ENCODE measurements around the gene NBAS. TPM values are rescaled to one million over a fixed set of nuclear protein-coding genes. Genes with fewer than 3 reads are reported as not detected.

NBAS gene
- total and polyA plus RNA-seq, 2 donors (not counting 3 experiments of a cell fraction or from before 2014, with no cell fraction given), result 29.4 to 43.0 TPM

- no peaks in the 10 kb centered on the region for H3K36me3 ChIP-seq (ENCODE audit: control insufficient read depth in 2 of 2, extremely low read depth in 1 of 2, insufficient read depth in 2 of 2, low read length in 2 of 2)
- no peaks in the 10 kb centered on the region for H3K27me3 ChIP-seq (ENCODE audit: control insufficient read depth in 2 of 2, insufficient read depth in 2 of 2, low read length in 2 of 2)
- TF ChIP-seq EZH2 (IDR thresholded peaks at IDR 0.05; ENCODE audit: borderline replicate concordance, low read depth, low read length, severe bottlenecking) (no peak), MYC (IDR thresholded peaks at IDR 0.05; ENCODE audit: low read depth, low read length) (no peak), MAX (IDR thresholded peaks at IDR 0.05; ENCODE audit: insufficient read depth, insufficient read length) (no peak), FOS (IDR thresholded peaks at IDR 0.05; ENCODE audit: borderline replicate concordance, insufficient read depth, low read length) (no peak), POLR2A (IDR thresholded peaks at IDR 0.05; ENCODE audit: low read depth, low read length) (no peak), JUN (IDR thresholded peaks at IDR 0.05; ENCODE audit: borderline replicate concordance, insufficient read depth, insufficient read length, low read depth) (no peak), CTCF (IDR thresholded peaks at IDR 0.05; ENCODE audit: extremely low read depth in 1 of 2, insufficient read depth in 1 of 2, low read depth in 1 of 2, low read length in 2 of 2) (no peak), POLR2AphosphoS5 (IDR thresholded peaks at IDR 0.05; ENCODE audit: insufficient read depth, low read depth, low read length) (no peak), GATA2 (IDR thresholded peaks at IDR 0.05; ENCODE audit: insufficient read depth, insufficient read length, low read depth, low read length) (no peak)
- no peaks in the 10 kb centered on the region for H3K4me1 ChIP-seq (ENCODE audit: control insufficient read depth, extremely low read depth, insufficient read depth, low read length)
- H3K27ac ChIP-seq (ENCODE audit: insufficient read depth, low read depth, low read length), result no peak overlapping the region
- dilution Hi-C loops (cut with MboI; ENCODE audit: extremely low pct_ligation_motif_present, low sequenced_read_pairs) (no loop called here), intact Hi-C loops (cut with micrococcal nuclease) (no loop called here)
- FAIRE-seq (no peak), DNase-seq (ENCODE audit: low read depth, low spot score) (no peak)
- H4K20me1 ChIP-seq (replicated peaks; ENCODE audit: control insufficient read depth, extremely low read depth, insufficient read depth, low read length), result no peaks in the 10 kb centered on the region
- H3K4me2 ChIP-seq (ENCODE audit: insufficient read depth, low read length), result no peak overlapping the region
- no TSS peak for BruUV-seq (replicated peaks)
- H3K79me2 ChIP-seq (ENCODE audit: control insufficient read depth, insufficient read depth, low read length), result no peaks in the 10 kb centered on the region
- ChIA-PET POLR2A (no interaction called here), CTCF (no interaction called here)
- no peak overlapping the region for H3K9ac ChIP-seq (replicated peaks; ENCODE audit: extremely low read depth, insufficient read depth, low read length)
- no peak overlapping the region for H3K4me3 ChIP-seq (replicated peaks in 1 of 3; ENCODE audit: insufficient read depth in 1 of 3, low read depth in 1 of 3, low read length in 3 of 3)
- no peaks in the 10 kb centered on the region for H3K9me1 ChIP-seq (replicated peaks; ENCODE audit: control insufficient read depth, extremely low read depth, insufficient read depth, low read length)
- H2AFZ ChIP-seq (ENCODE audit: low read depth, low read length), result no peak overlapping the region
- H3K9me3 ChIP-seq (replicated peaks; ENCODE audit: control insufficient read depth, insufficient read depth, low read length), result no peaks in the 10 kb centered on the region
Observed at GRCh38 chr2:15155959-15156574, 405.1 kb downstream of the NBAS start.

All from endothelial cell of umbilical vein (primary cell).